ENCODE results near the gene KCNJ15.

KCNJ15 gene

DNA sequence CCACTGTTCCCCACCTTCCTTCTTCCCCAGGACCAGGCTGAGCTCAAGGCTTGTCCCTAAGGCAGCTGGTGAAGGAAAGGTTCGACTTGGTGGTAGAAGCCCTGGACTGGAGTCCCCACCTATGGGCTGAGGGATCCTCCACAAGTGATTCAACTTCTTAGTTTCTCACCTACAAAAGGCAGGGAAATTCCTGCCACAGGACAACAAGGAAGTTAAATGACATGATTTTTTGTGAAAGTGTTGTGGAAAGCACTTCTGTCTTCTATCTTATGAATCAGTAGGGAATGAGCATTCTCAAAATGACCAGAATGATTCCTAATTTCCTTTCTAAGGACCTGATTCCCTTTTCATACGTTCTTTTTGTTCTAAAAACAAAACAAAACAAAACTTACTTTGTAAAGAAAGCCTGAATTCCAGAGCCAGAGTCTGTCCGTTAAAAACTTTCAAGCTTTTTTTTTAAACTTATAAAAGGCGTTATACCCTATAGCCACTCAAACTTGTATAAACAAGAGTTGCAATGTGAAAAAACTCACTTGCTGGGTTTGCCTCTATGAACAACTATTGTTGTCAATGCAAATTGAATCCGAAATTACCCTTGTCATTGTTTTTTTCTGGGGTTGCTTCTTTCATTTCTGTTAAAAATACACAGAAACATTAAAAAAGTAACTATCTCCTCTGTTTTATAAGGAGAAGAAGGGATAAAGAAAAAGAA is 12.2 kb downstream of the KCNJ15 start:
- Histone ChIP-seq H3K9me3 (replicated peaks; ENCODE audit: low read length) (no peaks in the 10 kb centered on the region), H3K4me2 (ENCODE audit: low read length) (no peak overlapping the region), H3K27me3 (ENCODE audit: control insufficient read depth, insufficient read depth, low read length) (no peaks in the 10 kb centered on the region), H3K9ac (ENCODE audit: low read depth, low read length) (peak overlapping the region; percentile 69), H3K4me3 (ENCODE audit: low read length) (no peak overlapping the region), H3K36me3 (ENCODE audit: insufficient read depth, low read length) (no peaks in the 10 kb centered on the region), H3K4me1 (ENCODE audit: control insufficient read depth, insufficient read depth, low read length) (peaks cover 53% of the 10 kb centered on the region)

DNA sequence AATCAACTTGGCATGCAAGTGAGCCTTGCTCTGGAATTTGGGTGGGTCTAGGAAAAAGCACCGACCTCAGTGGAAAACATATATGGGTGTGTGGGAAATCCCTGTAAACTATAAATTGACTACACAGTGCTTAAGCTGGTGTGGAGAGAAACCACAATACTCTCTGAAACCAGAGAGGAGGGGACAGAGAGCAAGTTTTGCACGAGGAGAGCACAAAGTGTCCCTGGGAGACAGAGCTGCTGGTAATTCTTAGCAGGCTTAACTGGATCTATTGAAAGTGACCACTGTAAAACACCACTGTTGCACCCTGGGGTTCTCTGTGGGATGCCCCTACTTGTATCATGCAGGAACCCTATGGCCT is 12.8 kb downstream of the KCNJ15 start:
- H3K4me3 ChIP-seq (ENCODE audit: low read length), result no peak overlapping the region
- no peaks in the 10 kb centered on the region for H3K27me3 ChIP-seq (ENCODE audit: control insufficient read depth, insufficient read depth, low read length)
- H3K4me2 ChIP-seq (ENCODE audit: low read length), result no peak overlapping the region
- no peaks in the 10 kb centered on the region for H3K9me3 ChIP-seq (replicated peaks; ENCODE audit: low read length)
- H3K4me1 ChIP-seq (ENCODE audit: control insufficient read depth, insufficient read depth, low read length), result peaks cover 48% of the 10 kb centered on the region
- H3K9ac ChIP-seq (ENCODE audit: low read depth, low read length), result peak overlapping the region; percentile 69
- no peaks in the 10 kb centered on the region for H3K36me3 ChIP-seq (ENCODE audit: insufficient read depth, low read length)

- H3K4me2 ChIP-seq (ENCODE audit: low read length), result no peak overlapping the region
- H3K9me3 ChIP-seq (replicated peaks; ENCODE audit: low read length), result no peaks in the 10 kb centered on the region
- no peak overlapping the region for H3K9ac ChIP-seq (ENCODE audit: low read depth, low read length)
- no peaks in the 10 kb centered on the region for H3K27me3 ChIP-seq (ENCODE audit: control insufficient read depth, insufficient read depth, low read length)
- H3K4me1 ChIP-seq (ENCODE audit: control insufficient read depth, insufficient read depth, low read length), result peaks cover 47% of the 10 kb centered on the region
- no peaks in the 10 kb centered on the region for H3K36me3 ChIP-seq (ENCODE audit: insufficient read depth, low read length)
- no peak overlapping the region for H3K4me3 ChIP-seq (ENCODE audit: low read length)
Observed at GRCh38 chr21:38272215-38272614, 15.4 kb downstream of the KCNJ15 start.

DNA sequence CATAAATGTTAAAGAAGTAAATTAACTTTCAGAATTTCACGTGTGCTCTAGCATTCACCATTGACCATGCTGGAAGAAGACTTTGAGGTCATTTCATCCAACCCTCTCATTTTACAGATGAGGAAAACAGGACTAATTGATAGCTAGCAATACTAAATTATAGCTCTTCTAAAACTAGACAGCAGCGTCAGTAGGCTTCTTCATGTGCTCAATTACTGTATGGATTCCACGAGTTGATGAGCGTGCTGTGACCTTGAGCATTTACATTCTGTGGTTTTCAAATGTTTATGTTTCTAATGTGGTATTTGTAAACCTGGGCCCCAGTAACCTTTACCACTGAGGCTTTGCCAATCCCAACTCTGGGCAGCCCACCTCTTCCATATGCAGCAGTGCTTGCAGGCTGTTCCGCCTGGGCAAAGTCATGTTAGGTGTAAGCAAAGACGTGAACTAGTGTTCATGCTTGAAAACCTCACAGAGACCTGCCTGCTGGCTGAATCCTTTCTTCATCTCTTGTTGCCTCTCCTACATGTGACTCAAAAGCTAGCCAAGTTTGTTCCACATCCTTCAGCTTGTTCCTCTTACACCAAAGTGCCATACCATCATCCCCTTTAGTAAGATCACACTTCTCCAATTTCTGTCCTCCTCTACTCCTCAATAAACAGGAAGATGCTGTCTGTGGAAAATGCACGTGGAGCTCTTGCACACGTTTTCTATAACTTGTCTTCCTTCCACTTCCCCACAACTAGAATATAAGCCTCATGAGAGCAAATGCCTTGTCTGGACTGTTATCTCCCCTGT is 17.2 kb downstream of the KCNJ15 start:
- Histone ChIP-seq H3K36me3 (ENCODE audit: insufficient read depth, low read length) (no peaks in the 10 kb centered on the region), H3K9me3 (replicated peaks; ENCODE audit: low read length) (no peaks in the 10 kb centered on the region), H3K4me2 (ENCODE audit: low read length) (no peak overlapping the region), H3K4me1 (ENCODE audit: control insufficient read depth, insufficient read depth, low read length) (peaks cover 45% of the 10 kb centered on the region), H3K4me3 (ENCODE audit: low read length) (no peak overlapping the region), H3K9ac (ENCODE audit: low read depth, low read length) (no peak overlapping the region), H3K27me3 (ENCODE audit: control insufficient read depth, insufficient read depth, low read length) (no peaks in the 10 kb centered on the region)

GRCh38 chr21:38277501-38278131 is 20.8 kb downstream of the KCNJ15 start:
- no peaks in the 10 kb centered on the region for H3K27me3 ChIP-seq (ENCODE audit: control insufficient read depth, insufficient read depth, low read length)
- peaks cover 41% of the 10 kb centered on the region for H3K4me1 ChIP-seq (ENCODE audit: control insufficient read depth, insufficient read depth, low read length)
- peak overlapping the region; percentile 80 for H3K9ac ChIP-seq (ENCODE audit: low read depth, low read length)
- no peaks in the 10 kb centered on the region for H3K9me3 ChIP-seq (replicated peaks; ENCODE audit: low read length)
- peak overlapping the region; percentile 38 for H3K4me2 ChIP-seq (ENCODE audit: low read length)
- H3K4me3 ChIP-seq (ENCODE audit: low read length), result no peak overlapping the region
- H3K36me3 ChIP-seq (ENCODE audit: insufficient read depth, low read length), result no peaks in the 10 kb centered on the region

- Histone ChIP-seq H3K4me3 (ENCODE audit: low read length) (no peak overlapping the region), H3K4me1 (ENCODE audit: control insufficient read depth, insufficient read depth, low read length) (peaks cover 55% of the 10 kb centered on the region)
Observed at GRCh38 chr21:38280454-38280853, 23.7 kb downstream of the KCNJ15 start.

GRCh38 chr21:38280867-38281266 is 24.1 kb downstream of the KCNJ15 start:
- H3K9me3 ChIP-seq (replicated peaks; ENCODE audit: low read length), result no peaks in the 10 kb centered on the region
- H3K9ac ChIP-seq (ENCODE audit: low read depth, low read length), result no peak overlapping the region
- no peak overlapping the region for H3K4me2 ChIP-seq (ENCODE audit: low read length)
- no peak overlapping the region for H3K4me3 ChIP-seq (ENCODE audit: low read length)
- H3K36me3 ChIP-seq (ENCODE audit: insufficient read depth, low read length), result no peaks in the 10 kb centered on the region
- no peaks in the 10 kb centered on the region for H3K27me3 ChIP-seq (ENCODE audit: control insufficient read depth, insufficient read depth, low read length)
- peaks cover 55% of the 10 kb centered on the region for H3K4me1 ChIP-seq (ENCODE audit: control insufficient read depth, insufficient read depth, low read length)

More at GRCh38 chr21:38280454-38280853, 23.7 kb downstream of the KCNJ15 start:
- Histone ChIP-seq H3K9ac (ENCODE audit: low read depth, low read length) (no peak overlapping the region), H3K27me3 (ENCODE audit: control insufficient read depth, insufficient read depth, low read length) (no peaks in the 10 kb centered on the region), H3K36me3 (ENCODE audit: insufficient read depth, low read length) (no peaks in the 10 kb centered on the region), H3K4me2 (ENCODE audit: low read length) (no peak overlapping the region), H3K9me3 (replicated peaks; ENCODE audit: low read length) (no peaks in the 10 kb centered on the region)

DNA sequence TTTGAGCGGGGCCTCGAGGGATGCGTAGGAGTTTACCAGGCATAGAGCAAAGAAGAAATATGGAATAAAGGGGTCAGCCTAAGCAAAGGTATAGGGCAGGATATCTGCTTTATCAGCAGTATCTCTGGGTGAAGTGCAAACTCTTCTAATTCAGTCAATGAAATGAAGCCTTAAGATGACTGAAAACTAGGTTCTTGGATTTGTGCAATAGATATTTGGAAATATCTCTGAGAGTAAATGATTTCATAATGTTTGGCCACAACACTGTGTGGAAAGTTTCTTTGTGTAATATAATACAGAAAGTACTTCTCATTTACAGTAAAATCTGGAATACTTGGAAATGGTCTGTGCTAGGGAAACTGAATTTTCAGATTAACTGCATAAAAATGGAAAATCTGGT is 26.1 kb downstream of the KCNJ15 start:
- H3K36me3 ChIP-seq (ENCODE audit: insufficient read depth, low read length), result no peaks in the 10 kb centered on the region
- peak overlapping the region; percentile 74 for H3K9ac ChIP-seq (ENCODE audit: low read depth, low read length)

DNA sequence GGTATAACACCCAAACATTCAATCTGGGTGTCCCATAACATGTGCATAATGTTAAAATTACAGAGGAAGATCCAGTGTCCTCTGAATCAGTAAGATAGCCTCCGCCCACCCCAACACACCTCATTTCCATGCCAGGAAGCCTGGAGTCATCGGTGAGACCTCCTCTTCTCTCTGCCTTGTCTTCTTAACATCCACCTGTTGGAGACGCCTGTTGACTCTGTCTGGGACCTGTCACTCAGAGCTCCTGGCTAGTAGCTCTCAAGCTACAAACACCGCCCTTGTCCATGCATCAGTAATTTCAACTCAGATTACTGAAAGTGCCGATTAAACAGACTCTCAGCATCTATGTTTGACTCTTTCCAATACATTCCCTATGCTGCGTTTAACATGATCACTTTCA is 27.4 kb downstream of the KCNJ15 start:
- no peaks in the 10 kb centered on the region for H3K36me3 ChIP-seq (ENCODE audit: insufficient read depth, low read length)
- no peaks in the 10 kb centered on the region for H3K9me3 ChIP-seq (replicated peaks; ENCODE audit: low read length)
- H3K4me2 ChIP-seq (ENCODE audit: low read length), result no peak overlapping the region
- no peak overlapping the region for H3K9ac ChIP-seq (ENCODE audit: low read depth, low read length)
- peaks cover 55% of the 10 kb centered on the region for H3K4me1 ChIP-seq (ENCODE audit: control insufficient read depth, insufficient read depth, low read length)
- no peaks in the 10 kb centered on the region for H3K27me3 ChIP-seq (ENCODE audit: control insufficient read depth, insufficient read depth, low read length)
- no peak overlapping the region for H3K4me3 ChIP-seq (ENCODE audit: low read length)

More for the DNA sequence above, 26.1 kb downstream of the KCNJ15 start:
- H3K4me2 ChIP-seq (ENCODE audit: low read length), result no peak overlapping the region
- no peaks in the 10 kb centered on the region for H3K9me3 ChIP-seq (replicated peaks; ENCODE audit: low read length)
- no peaks in the 10 kb centered on the region for H3K27me3 ChIP-seq (ENCODE audit: control insufficient read depth, insufficient read depth, low read length)
- H3K4me3 ChIP-seq (ENCODE audit: low read length), result no peak overlapping the region
- peaks cover 55% of the 10 kb centered on the region for H3K4me1 ChIP-seq (ENCODE audit: control insufficient read depth, insufficient read depth, low read length)

GRCh38 chr21:38286739-38287471 is 30.1 kb downstream of the KCNJ15 start:
- H3K9me3 ChIP-seq (replicated peaks; ENCODE audit: low read length), result no peaks in the 10 kb centered on the region
- H3K4me2 ChIP-seq (ENCODE audit: low read length), result peak overlapping the region; percentile 22
- peaks cover 68% of the 10 kb centered on the region for H3K4me1 ChIP-seq (ENCODE audit: control insufficient read depth, insufficient read depth, low read length)
- no peak overlapping the region for H3K4me3 ChIP-seq (ENCODE audit: low read length)
- H3K36me3 ChIP-seq (ENCODE audit: insufficient read depth, low read length), result no peaks in the 10 kb centered on the region
- no peaks in the 10 kb centered on the region for H3K27me3 ChIP-seq (ENCODE audit: control insufficient read depth, insufficient read depth, low read length)
- H3K9ac ChIP-seq (ENCODE audit: low read depth, low read length), result peak overlapping the region; percentile 83

DNA sequence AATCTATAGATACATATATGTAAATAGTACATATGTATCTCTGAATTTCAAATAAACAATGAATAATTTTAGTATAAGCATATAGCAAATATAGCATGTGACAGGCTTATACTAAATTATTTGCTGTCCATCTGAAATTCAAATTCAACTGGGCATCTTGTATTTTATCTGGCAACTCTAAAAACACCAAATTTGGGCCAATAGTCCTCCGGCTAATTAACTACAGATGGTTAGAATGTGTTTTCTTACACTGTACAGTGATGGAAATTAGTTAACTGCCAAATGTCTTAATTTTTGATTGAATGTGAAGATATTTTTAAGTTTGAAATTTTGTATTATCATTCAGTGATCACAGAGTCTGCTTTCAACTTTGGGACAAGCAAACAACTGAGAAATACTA is 30.7 kb downstream of the KCNJ15 start:
- H3K4me2 ChIP-seq (ENCODE audit: low read length), result peak overlapping the region; percentile 22
- H3K9me3 ChIP-seq (replicated peaks; ENCODE audit: low read length), result no peaks in the 10 kb centered on the region
- peak overlapping the region; percentile 83 for H3K9ac ChIP-seq (ENCODE audit: low read depth, low read length)
- no peaks in the 10 kb centered on the region for H3K36me3 ChIP-seq (ENCODE audit: insufficient read depth, low read length)
- peaks cover 74% of the 10 kb centered on the region for H3K4me1 ChIP-seq (ENCODE audit: control insufficient read depth, insufficient read depth, low read length)
- H3K4me3 ChIP-seq (ENCODE audit: low read length), result no peak overlapping the region
- H3K27me3 ChIP-seq (ENCODE audit: control insufficient read depth, insufficient read depth, low read length), result no peaks in the 10 kb centered on the region

Data from skeletal muscle satellite cell (primary cell).